Esophagus mucosa (tissue), 1 donor: ENCODE measurements around the gene SLC25A3. TPM values are rescaled to one million over a fixed set of nuclear protein-coding genes. Genes with fewer than 3 reads are reported as not detected.
"Not testable (repeated sequence)": the region's sequence is repeated elsewhere in the genome, so short reads cannot be mapped to it uniquely, and the experiment has no call there.

Experiments used
- ATAC-seq: fragments of 200-7000 bp; cut with Tn5 transposase; one replicate; pipeline ENCODE4 v1.9.1; 2020
- total RNA-seq: library from RNA; stranded (reverse); gene quantifications from one replicate; pipeline ENCODE4 v1.2.4, GENCODE V29; 2023
- donor health status: DM: yes; HTN: yes; CAD: no.

SLC25A3 gene
- total RNA-seq, result 543 TPM

- peak; percentile 100 for ATAC-seq
Observed at GRCh38 chr12:98593351-98594049, at the start of gene SLC25A3. Gene SLC25A3, plus strand, starts transcription at chr12:98593686. Its CDS starts 293 bp downstream, at chr12:98593979.

- no peak for ATAC-seq
Observed at GRCh38 chr12:98543701-98544100, 49.8 kb upstream of the SLC25A3 start.

- no peak for ATAC-seq
Observed at GRCh38 chr12:98544751-98545150, 48.7 kb upstream of the SLC25A3 start.

GRCh38 chr12:98549371-98550110 lies 43.9 kb upstream of the SLC25A3 start:
- ATAC-seq, result no peak

GRCh38 chr12:98551787-98552186 lies 41.7 kb upstream of the SLC25A3 start:
- no peak for ATAC-seq

- not testable (repeated sequence) for ATAC-seq
Observed at GRCh38 chr12:98558097-98558496, 35.4 kb upstream of the SLC25A3 start.

GRCh38 chr12:98559666-98560065 lies 33.8 kb upstream of the SLC25A3 start:
- ATAC-seq, result no peak

GRCh38 chr12:98561846-98562245 lies 31.6 kb upstream of the SLC25A3 start:
- no peak for ATAC-seq

GRCh38 chr12:98572010-98572409 lies 21.5 kb upstream of the SLC25A3 start:
- no peak for ATAC-seq

GRCh38 chr12:98574110-98574509 lies 19.4 kb upstream of the SLC25A3 start:
- no peak for ATAC-seq

- no peak for ATAC-seq
Observed at GRCh38 chr12:98575013-98575412, 18.5 kb upstream of the SLC25A3 start.

GRCh38 chr12:98576795-98577194 lies 16.7 kb upstream of the SLC25A3 start:
- ATAC-seq, result not testable (repeated sequence)

GRCh38 chr12:98578392-98578791 lies 15.1 kb upstream of the SLC25A3 start:
- ATAC-seq, result no peak

GRCh38 chr12:98578821-98579220 lies 14.7 kb upstream of the SLC25A3 start:
- ATAC-seq, result peak; percentile 94

- ATAC-seq, result no peak
Observed at GRCh38 chr12:98579347-98579746, 14.1 kb upstream of the SLC25A3 start.

GRCh38 chr12:98579835-98580234 lies 13.7 kb upstream of the SLC25A3 start:
- no peak for ATAC-seq

GRCh38 chr12:98580695-98581094 lies 12.8 kb upstream of the SLC25A3 start:
- ATAC-seq, result no peak

- ATAC-seq, result no peak
Observed at GRCh38 chr12:98581101-98581500, 12.4 kb upstream of the SLC25A3 start.

- ATAC-seq, result no peak
Observed at GRCh38 chr12:98582093-98582492, 11.4 kb upstream of the SLC25A3 start.

- ATAC-seq, result no peak
Observed at GRCh38 chr12:98587084-98587483, 6.4 kb upstream of the SLC25A3 start.

GRCh38 chr12:98591209-98591608 lies 2.3 kb upstream of the SLC25A3 start:
- no peak for ATAC-seq

GRCh38 chr12:98592825-98593322 lies 612 bp upstream of the SLC25A3 start:
- ATAC-seq, result no peak

- peak; percentile 63 for ATAC-seq
Observed at GRCh38 chr12:98594050-98594835, 757 bp downstream of the SLC25A3 start.
